Osteoblast (primary cell): ENCODE data around the gene CSTB. TPM values are rescaled to one million over a fixed set of nuclear protein-coding genes. Genes with fewer than 3 reads are reported as not detected.

Source experiments
- DNase-seq: peaks from one replicate; pipeline ENCODE4 v3.0.0; 2011; ENCODE audit warnings: low spot score, mixed read lengths; ENCODE audit not compliant: insufficient read length; ENCODE audit errors: missing footprints
- H2AFZ ChIP-seq: 2 replicates; pipeline ENCODE4 v1.6.0; 2011; ENCODE audit warnings: mild to moderate bottlenecking, low read length
- H3K27ac ChIP-seq: 2 replicates; pipeline ENCODE4 v1.5.1; 2011; ENCODE audit warnings: mild to moderate bottlenecking, low read depth, low read length, moderate library complexity
- H3K27me3 ChIP-seq: 2 replicates; pipeline ENCODE4 v1.6.0; 2012; ENCODE audit warnings: mild to moderate bottlenecking, control low read depth, inconsistent platforms, low read length, moderate library complexity; ENCODE audit not compliant: insufficient read depth
- H3K36me3 ChIP-seq: 2 replicates; pipeline ENCODE4 v1.5.1; 2011; ENCODE audit warnings: mild to moderate bottlenecking, low read length, control low read depth, moderate library complexity; ENCODE audit not compliant: insufficient read depth
- H3K4me1 ChIP-seq: 2 replicates; pipeline ENCODE4 v1.5.1; 2011; ENCODE audit warnings: mild to moderate bottlenecking, low read length, control low read depth, moderate library complexity; ENCODE audit not compliant: insufficient read depth
- H3K4me2 ChIP-seq: 2 replicates; pipeline ENCODE4 v1.6.0; 2011; ENCODE audit warnings: mild to moderate bottlenecking, low read length; ENCODE audit not compliant: insufficient read depth
- H3K4me3 ChIP-seq: fragments of 200-600 bp; sonication (generic); 3 replicates; pipeline ENCODE4 v1.5.1; 2012; ENCODE audit warnings: mild to moderate bottlenecking, low read length, inconsistent platforms; ENCODE audit not compliant: insufficient read depth
- H3K79me2 ChIP-seq: 2 replicates; pipeline ENCODE4 v1.6.0; 2012; ENCODE audit warnings: mild to moderate bottlenecking, low read length, control low read depth, inconsistent platforms; ENCODE audit not compliant: insufficient read depth
- H3K9me3 ChIP-seq: 2 replicates; pipeline ENCODE4 v1.5.1; 2011; ENCODE audit warnings: low read depth, low read length, control low read depth
- H4K20me1 ChIP-seq: 2 replicates; pipeline ENCODE4 v1.6.0; 2012; ENCODE audit warnings: mild to moderate bottlenecking, low read length, control low read depth; ENCODE audit not compliant: insufficient read depth
- CTCF ChIP-seq: IDR thresholded peaks from 2 replicates; pipeline ENCODE4 v1.5.1; 2011; ENCODE audit warnings: mild to moderate bottlenecking, low read depth, low read length, moderate library complexity; ENCODE audit errors: extremely low read depth
- total RNA-seq: library from RNA; depleted of rRNA; stranded (reverse); fragments of >200 nt; gene quantifications from 2 replicates; pipeline ENCODE4 v1.2.3, GENCODE V29; 2012

Gene CSTB
- total RNA-seq, 1 donor: 14.8 TPM

- Histone ChIP-seq H3K27me3 (peaks cover 7% of the 10 kb centered on the region), H3K79me2 (no peaks in the 10 kb centered on the region), H3K4me1 (no peaks in the 10 kb centered on the region), H2AFZ (no peak overlapping the region), H3K27ac (no peak overlapping the region), H3K4me2 (no peak overlapping the region), H4K20me1 (no peaks in the 10 kb centered on the region), H3K36me3 (no peaks in the 10 kb centered on the region), H3K9me3 (peaks cover 7% of the 10 kb centered on the region), H3K4me3 (no peak overlapping the region)
- TF ChIP-seq CTCF: no peak
- no peak for DNase-seq
Measured at GRCh38 chr21:43817157-43818086, 41.3 kb upstream of the CSTB start.

GRCh38 chr21:43816611-43817071 lies 40.5 kb upstream of the CSTB start:
- DNase-seq: no peak
- Histone ChIP-seq H3K4me1 (no peaks in the 10 kb centered on the region), H3K27ac (no peak overlapping the region), H3K9me3 (peaks cover 7% of the 10 kb centered on the region), H3K36me3 (no peaks in the 10 kb centered on the region), H4K20me1 (no peaks in the 10 kb centered on the region), H3K4me3 (no peak overlapping the region), H3K4me2 (no peak overlapping the region), H3K27me3 (peaks cover 7% of the 10 kb centered on the region), H3K79me2 (no peaks in the 10 kb centered on the region), H2AFZ (no peak overlapping the region)
- no peak for TF ChIP-seq CTCF

GRCh38 chr21:43815991-43816390 lies 39.9 kb upstream of the CSTB start:
- H2AFZ ChIP-seq: no peak overlapping the region
- H3K4me2 ChIP-seq: no peak overlapping the region
- H3K27ac ChIP-seq: no peak overlapping the region
- peaks cover 7% of the 10 kb centered on the region for H3K27me3 ChIP-seq
- H3K79me2 ChIP-seq: no peaks in the 10 kb centered on the region
- H3K4me3 ChIP-seq: no peak overlapping the region
- H3K4me1 ChIP-seq: peaks cover under 1% of the 10 kb centered on the region
- H4K20me1 ChIP-seq: no peaks in the 10 kb centered on the region
- no peak for TF ChIP-seq CTCF
- H3K9me3 ChIP-seq: peaks cover 7% of the 10 kb centered on the region
- DNase-seq: no peak
- H3K36me3 ChIP-seq: no peaks in the 10 kb centered on the region

GRCh38 chr21:43815107-43815613 lies 39.1 kb upstream of the CSTB start:
- no peak for DNase-seq
- no peak overlapping the region for H3K4me3 ChIP-seq
- no peak overlapping the region for H3K27ac ChIP-seq
- H3K79me2 ChIP-seq: no peaks in the 10 kb centered on the region
- H3K4me1 ChIP-seq: peaks cover 2% of the 10 kb centered on the region
- H3K27me3 ChIP-seq: peaks cover 7% of the 10 kb centered on the region
- no peak overlapping the region for H2AFZ ChIP-seq
- no peaks in the 10 kb centered on the region for H3K36me3 ChIP-seq
- H3K4me2 ChIP-seq: no peak overlapping the region
- peaks cover 7% of the 10 kb centered on the region for H3K9me3 ChIP-seq
- TF ChIP-seq CTCF: no peak
- no peaks in the 10 kb centered on the region for H4K20me1 ChIP-seq
